Esophagus squamous epithelium (tissue), 5 donors: Measurements from ENCODE around the gene ATAD1. TPM values are rescaled to one million over a fixed set of nuclear protein-coding genes. Genes with fewer than 3 reads are reported as not detected.
"Not testable (repeated sequence)": the region's sequence is repeated elsewhere in the genome, so short reads cannot be mapped to it uniquely, and the experiment has no call there.

Experiments
- DNase-seq: peaks from one replicate; lab custom pipeline; 2025; lab: John Stamatoyannopoulos, UW
- H3K27ac ChIP-seq, 4 donors: fragments of 200-600 bp; sonication (generic); one replicate each; pipeline ENCODE4 v1.5.1; 2016 to 2019; ENCODE audit warnings: mild to moderate bottlenecking in 1 of 4
- H3K27me3 ChIP-seq, 4 donors: fragments of 200-600 bp; sonication (generic); 1 replicate in 3 of 4; 2 replicates in 1 of 4; pipeline versions ENCODE4 v1.5.1 to v1.6.0; 2017 to 2021; ENCODE audit warnings: antibody characterized with exemption in 1 of 4
- H3K36me3 ChIP-seq, 3 donors: fragments of 200-600 bp; sonication (generic); one replicate each; pipeline ENCODE4 v1.5.1; 2016 to 2019
- H3K4me1 ChIP-seq, 3 donors: fragments of 200-600 bp; sonication (generic); one replicate each; pipeline ENCODE4 v1.5.1; 2017 to 2019
- H3K4me3 ChIP-seq, 4 donors: fragments of 200-600 bp; sonication (generic); 1 replicate in 3 of 4; 2 replicates in 1 of 4; pipeline ENCODE4 v1.5.1; 2016 to 2019; ENCODE audit warnings: mild to moderate bottlenecking in 2 of 4, moderate library complexity in 1 of 4
- H3K9me3 ChIP-seq, 3 donors: fragments of 200-600 bp; sonication (generic); one replicate each; pipeline ENCODE4 v1.5.1; 2016 to 2019
- CTCF ChIP-seq, 6 experiments: fragments of 450-650 bp in 4 of 6; fragments of 200-600 bp in 2 of 6; sonication (generic) in 2 of 6; IDR thresholded peaks; one replicate each; pipeline ENCODE4 v1.5.1; 2016 to 2019; ENCODE audit warnings: antibody characterized with exemption in 6 of 6, mild to moderate bottlenecking in 4 of 6, moderate library complexity in 4 of 6
- POLR2A ChIP-seq, 4 donors: fragments of 450-650 bp; IDR thresholded peaks; one replicate each; pipeline ENCODE4 v1.6.1; 2017; ENCODE audit warnings: antibody characterized with exemption in 4 of 4, mild to moderate bottlenecking in 4 of 4, moderate library complexity in 3 of 4
- WGBS, 2 donors: methylation state at CpG; one replicate each; pipeline ENCODE4 v1.1.5; 2018; 5-methylcytosine and 5-hydroxymethylcytosine counted together
- intact Hi-C: fragments of 100-400 bp; cut with DNase I; formaldehyde crosslinking; loops from one replicate; pipeline ENCODE4 v1.15.0; 2022
- total RNA-seq, 4 donors: library from RNA; depleted of rRNA; stranded (reverse); fragments of >200 nt; gene quantifications; one replicate each; pipeline ENCODE4 v1.1.0, GENCODE V29; 2016
- donor health status: DM: yes; HTN: yes; CAD: no.

Gene ATAD1
- total RNA-seq, 4 donors from 2014 or later, result 22.3 to 30.1 (median 26.2) TPM

GRCh38 chr10:87838650-87839049, 20.6 kb upstream of the ATAD1 start:
- no peak for DNase-seq
- no peak overlapping the region for H3K27ac ChIP-seq
- H3K9me3 ChIP-seq, result no peaks in the 10 kb centered on the region
- intact Hi-C loops, result no loop called here
- no peak overlapping the region for H3K4me3 ChIP-seq
- WGBS, 2 donors, result 34 to 41% methylated on average over 2 of the region's 2 CpGs
- H3K27me3 ChIP-seq, result no peaks in the 10 kb centered on the region
- no peak for TF ChIP-seq POLR2A (IDR thresholded peaks at IDR 0.05)
- no peak for TF ChIP-seq CTCF (IDR thresholded peaks at IDR 0.05)
- H3K36me3 ChIP-seq, result no peaks in the 10 kb centered on the region
- H3K4me1 ChIP-seq, result peaks cover 3 to 33% (median 16%) of the 10 kb centered on the region in 3 donors

GRCh38 chr10:87837445-87837844, 19.4 kb upstream of the ATAD1 start:
- intact Hi-C loops, result no loop called here
- no peaks in the 10 kb centered on the region for H3K36me3 ChIP-seq

GRCh38 chr10:87836098-87836497, 18.1 kb upstream of the ATAD1 start:
- Histone ChIP-seq H3K4me1 (peaks cover 3 to 15% (median 6%) of the 10 kb centered on the region in 3 donors), H3K27ac (no peak overlapping the region), H3K9me3 (no peaks in the 10 kb centered on the region), H3K36me3 (no peaks in the 10 kb centered on the region), H3K4me3 (no peak overlapping the region), H3K27me3 (no peaks in the 10 kb centered on the region)
- TF ChIP-seq CTCF (IDR thresholded peaks at IDR 0.05) (no peak), POLR2A (IDR thresholded peaks at IDR 0.05) (no peak)
- DNase-seq, result no peak
- intact Hi-C loops, result no loop called here
- 92 to 95% methylated on average over 4 of the region's 4 CpGs for WGBS, 2 donors

More at GRCh38 chr10:87837445-87837844, 19.4 kb upstream of the ATAD1 start:
- no peaks in the 10 kb centered on the region for H3K9me3 ChIP-seq
- H3K4me1 ChIP-seq, result peaks cover 3 to 23% (median 6%) of the 10 kb centered on the region in 3 donors
- no peak overlapping the region for H3K27ac ChIP-seq
- TF ChIP-seq POLR2A (IDR thresholded peaks at IDR 0.05) (no peak), CTCF (IDR thresholded peaks at IDR 0.05) (no peak)
- no peak overlapping the region for H3K4me3 ChIP-seq
- no peaks in the 10 kb centered on the region for H3K27me3 ChIP-seq
- DNase-seq, result no peak

- H3K4me1 ChIP-seq, result no peaks in the 10 kb centered on the region
- H3K27me3 ChIP-seq, result no peaks in the 10 kb centered on the region
- H3K4me3 ChIP-seq, result no peak overlapping the region
- intact Hi-C loops, result no loop called here
- H3K36me3 ChIP-seq, result no peaks in the 10 kb centered on the region
- DNase-seq, result no peak
- no peak overlapping the region for H3K27ac ChIP-seq
- TF ChIP-seq CTCF (IDR thresholded peaks at IDR 0.05), result no peak
- no peaks in the 10 kb centered on the region for H3K9me3 ChIP-seq
These were observed 12.1 kb upstream of the ATAD1 start for GRCh38 chr10:87829986-87830729.

- H3K9me3 ChIP-seq, H3K36me3 ChIP-seq, H3K27me3 ChIP-seq, DNase-seq, H3K27ac ChIP-seq, H3K4me1 ChIP-seq, intact Hi-C loops, H3K4me3 ChIP-seq: not testable (repeated sequence)
- WGBS, 2 donors, result 94 to 100% methylated on average over 2 to 4 of the region's 4 CpGs
These were observed 11.0 kb upstream of the ATAD1 start for GRCh38 chr10:87829051-87829450.
